ENCODE data around the gene CDC37.

The CDC37 gene

GRCh38 chr19:10433131-10433536 lies 29.8 kb upstream of the CDC37 start:
- TF ChIP-seq CTCF (IDR thresholded peaks at IDR 0.05; ENCODE audit: low read depth, low read length), result no peak
- H3K4me3 ChIP-seq (ENCODE audit: low read depth, low read length), result no peak overlapping the region

- H3K4me3 ChIP-seq (ENCODE audit: low read depth, low read length), result peak overlapping the region; percentile 68
- no peak for TF ChIP-seq CTCF (IDR thresholded peaks at IDR 0.05; ENCODE audit: low read depth, low read length)
These were observed 29.4 kb upstream of the CDC37 start for GRCh38 chr19:10432736-10433130.

- H3K4me3 ChIP-seq (ENCODE audit: low read depth, low read length), result peak overlapping the region; percentile 68
- no peak for TF ChIP-seq CTCF (IDR thresholded peaks at IDR 0.05; ENCODE audit: low read depth, low read length)
These were observed 28.8 kb upstream of the CDC37 start for GRCh38 chr19:10431943-10432735.

GRCh38 chr19:10431254-10431942 lies 28.1 kb upstream of the CDC37 start:
- TF ChIP-seq CTCF (IDR thresholded peaks at IDR 0.05; ENCODE audit: low read depth, low read length), result no peak
- peak overlapping the region; percentile 68 for H3K4me3 ChIP-seq (ENCODE audit: low read depth, low read length)

- no peak for TF ChIP-seq CTCF (IDR thresholded peaks at IDR 0.05; ENCODE audit: low read depth, low read length)
- H3K4me3 ChIP-seq (ENCODE audit: low read depth, low read length), result peak overlapping the region; percentile 68
These were observed 27.3 kb upstream of the CDC37 start for GRCh38 chr19:10430505-10431253.

GRCh38 chr19:10428996-10429381 lies 25.6 kb upstream of the CDC37 start:
- no peak for TF ChIP-seq CTCF (IDR thresholded peaks at IDR 0.05; ENCODE audit: low read depth, low read length)
- H3K4me3 ChIP-seq (ENCODE audit: low read depth, low read length), result no peak overlapping the region

Data from WI38 (cell line).